Measurements from ENCODE around the gene ZFR.
A peak's percentile ranks its signal among the peaks of the same experiment; 100 is the strongest.
"Not testable (repeated sequence)": the region's sequence is repeated elsewhere in the genome, so short reads cannot be mapped to it uniquely, and the experiment has no call there.

ZFR gene

DNA sequence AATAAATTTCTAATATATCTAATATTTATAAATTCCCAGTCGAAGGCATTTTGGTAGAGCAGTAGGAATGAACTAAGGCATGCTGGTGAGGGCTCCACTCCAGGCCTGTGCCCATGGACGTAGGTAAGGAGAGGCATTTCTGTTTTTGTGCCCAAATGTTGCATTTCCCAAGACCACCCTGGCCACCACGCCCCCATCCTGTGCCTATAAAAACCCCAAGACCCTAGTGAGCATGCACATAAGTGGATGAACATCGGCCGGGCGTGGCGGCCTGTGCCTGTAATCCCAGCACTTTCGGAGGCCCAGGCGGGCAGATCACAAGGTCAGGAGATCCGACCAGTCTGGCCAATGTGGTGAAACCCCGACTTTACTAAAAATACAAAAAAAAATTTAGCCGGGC is 121.7 kb downstream of the ZFR start:
- Histone ChIP-seq H3K9me3 (ENCODE audit: control insufficient read depth, insufficient read depth, low read length) (peaks cover 6% of the 10 kb centered on the region; the same call in 1 of the 2 replicates), H3K4me1 (ENCODE audit: insufficient read depth, low read length) (no peaks in the 10 kb centered on the region)

DNA sequence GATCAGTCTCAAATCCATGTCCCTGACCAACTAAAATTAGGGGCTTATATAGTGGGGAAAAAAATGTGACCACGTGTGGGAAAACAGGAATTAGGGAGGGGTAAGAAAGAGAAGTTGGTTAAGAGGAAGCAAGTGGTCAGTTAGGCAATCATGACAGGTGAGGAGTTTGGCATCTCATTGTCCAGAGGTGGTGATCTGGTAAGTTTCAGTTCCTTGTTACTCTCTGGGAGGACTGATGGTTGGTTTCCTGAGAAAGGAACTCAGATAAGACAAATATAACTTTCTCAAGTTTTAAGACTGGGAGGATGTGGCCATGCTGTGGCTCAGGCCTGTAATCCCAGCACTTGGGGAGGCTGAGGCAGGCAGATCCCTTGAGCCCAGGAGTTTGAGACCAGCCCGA is 122.8 kb downstream of the ZFR start:
- H3K4me1 ChIP-seq (ENCODE audit: insufficient read depth, low read length); H3K9me3 ChIP-seq (ENCODE audit: control insufficient read depth, insufficient read depth, low read length); H3K36me3 ChIP-seq (ENCODE audit: insufficient read depth, low read length); H3K9ac ChIP-seq (ENCODE audit: low read depth, low read length): not testable (repeated sequence)

More for the DNA sequence above, 121.7 kb downstream of the ZFR start:
- no peaks in the 10 kb centered on the region for H3K36me3 ChIP-seq (ENCODE audit: insufficient read depth, low read length)
- H3K9ac ChIP-seq (ENCODE audit: low read depth, low read length), result no peak overlapping the region

DNA sequence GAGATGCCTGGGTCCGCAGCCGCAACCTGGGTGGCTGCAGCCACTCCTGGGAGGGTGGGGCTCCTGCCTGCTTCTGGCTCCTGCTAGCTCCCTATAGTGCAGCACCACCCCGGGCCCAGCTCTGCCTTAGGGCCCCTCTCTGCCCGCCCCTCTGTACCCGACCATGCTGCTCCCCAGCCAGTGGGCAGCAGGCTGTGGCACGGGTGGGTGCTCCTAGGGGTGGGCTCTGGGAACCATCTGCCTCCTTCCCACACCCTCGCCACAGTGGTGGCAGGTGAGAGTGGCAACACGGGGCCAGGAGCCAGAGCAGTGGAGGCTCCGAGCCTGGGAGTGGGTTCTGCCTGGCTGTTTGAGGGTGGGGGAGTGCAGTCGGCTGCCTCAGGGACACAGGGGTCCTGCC is 124.0 kb downstream of the ZFR start:
- Histone ChIP-seq H3K4me1 (ENCODE audit: insufficient read depth, low read length) (no peaks in the 10 kb centered on the region), H3K36me3 (ENCODE audit: insufficient read depth, low read length) (no peaks in the 10 kb centered on the region), H3K9ac (ENCODE audit: low read depth, low read length) (no peak overlapping the region), H3K9me3 (ENCODE audit: control insufficient read depth, insufficient read depth, low read length) (peaks cover 6% of the 10 kb centered on the region; the same call in 1 of the 2 replicates)

DNA sequence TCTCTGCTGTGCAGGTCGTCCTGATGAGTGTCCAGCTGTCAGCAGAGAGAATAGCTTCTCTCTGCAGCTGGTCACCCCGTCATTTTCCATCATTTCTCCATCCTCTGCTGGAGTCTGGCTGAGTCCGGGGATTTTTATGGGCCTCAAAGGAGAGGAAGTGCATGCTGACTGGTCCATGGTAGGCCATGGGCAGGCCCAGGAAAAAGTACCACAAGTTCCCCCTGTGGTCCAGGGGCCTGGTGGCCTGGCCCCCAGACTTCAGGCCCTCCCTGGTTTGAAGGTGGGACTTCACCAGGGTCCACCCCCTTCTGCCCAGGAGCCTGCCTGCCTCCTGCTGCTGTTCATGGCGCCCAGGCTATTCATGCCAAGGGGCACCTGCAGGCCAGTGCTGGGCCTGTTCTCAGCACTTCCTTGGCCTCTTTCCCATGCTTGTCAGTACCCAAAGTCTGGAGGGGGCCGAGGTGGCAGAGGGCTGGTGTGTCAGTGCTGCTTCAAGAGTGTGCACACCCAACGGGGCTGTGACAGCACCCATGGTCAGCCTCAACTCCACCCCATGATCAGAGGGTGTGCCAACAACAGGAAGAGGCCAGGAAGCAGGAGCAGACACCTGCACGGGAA is 124.5 kb downstream of the ZFR start:
- Histone ChIP-seq H3K4me1 (ENCODE audit: insufficient read depth, low read length) (no peaks in the 10 kb centered on the region), H3K9me3 (ENCODE audit: control insufficient read depth, insufficient read depth, low read length) (peaks cover 6% of the 10 kb centered on the region; the same call in 1 of the 2 replicates), H3K36me3 (ENCODE audit: insufficient read depth, low read length) (no peaks in the 10 kb centered on the region), H3K9ac (ENCODE audit: low read depth, low read length) (no peak overlapping the region)

DNA sequence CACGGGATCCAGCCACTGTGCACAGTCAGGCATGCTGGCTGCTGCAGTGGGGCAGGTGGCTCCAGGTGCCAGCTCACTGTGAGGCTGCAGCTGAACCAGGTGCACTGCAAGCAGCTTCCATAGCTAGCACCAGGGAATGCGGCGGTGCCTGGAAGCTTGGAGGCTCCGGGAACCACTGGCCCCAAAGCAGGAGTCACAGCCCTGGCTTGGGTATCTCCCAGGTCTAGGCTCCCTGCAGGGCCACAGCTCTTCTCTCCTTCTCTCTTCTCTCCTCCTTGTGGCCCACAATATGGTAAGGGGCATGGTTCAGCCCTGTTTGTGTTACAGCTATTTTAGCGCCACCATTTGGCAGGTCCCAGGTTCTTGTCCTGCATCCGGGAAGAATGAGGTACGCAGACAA is 125.1 kb downstream of the ZFR start:
- Histone ChIP-seq H3K4me1 (ENCODE audit: insufficient read depth, low read length) (no peaks in the 10 kb centered on the region), H3K9ac (ENCODE audit: low read depth, low read length) (no peak overlapping the region)

DNA sequence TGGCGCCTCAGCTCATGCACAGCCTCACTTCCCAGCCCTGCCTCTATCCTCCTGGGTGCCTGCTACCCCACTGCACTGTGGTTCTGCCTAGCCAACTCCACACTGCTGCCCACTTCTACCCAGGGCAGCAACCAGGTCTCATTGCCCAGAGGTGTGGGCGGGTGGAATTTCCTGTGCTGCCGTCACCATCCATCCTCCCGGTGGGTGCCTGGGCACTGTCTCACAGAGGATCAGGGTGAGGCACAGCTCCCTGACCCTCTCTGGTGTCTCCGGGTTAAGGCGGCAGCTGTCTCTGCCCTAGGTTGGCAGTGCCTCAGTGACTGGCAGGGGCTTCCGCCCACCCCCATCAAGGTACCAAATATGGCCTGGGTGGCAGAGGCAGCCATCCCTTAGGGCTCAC is 127.5 kb downstream of the ZFR start:
- Histone ChIP-seq H3K36me3 (ENCODE audit: insufficient read depth, low read length) (no peaks in the 10 kb centered on the region), H3K9me3 (ENCODE audit: control insufficient read depth, insufficient read depth, low read length) (peaks cover 6% of the 10 kb centered on the region; the same call in 1 of the 2 replicates), H3K9ac (ENCODE audit: low read depth, low read length) (no peak overlapping the region), H3K4me1 (ENCODE audit: insufficient read depth, low read length) (no peaks in the 10 kb centered on the region)

More for the DNA sequence above, 125.1 kb downstream of the ZFR start:
- no peaks in the 10 kb centered on the region for H3K36me3 ChIP-seq (ENCODE audit: insufficient read depth, low read length)
- peaks cover 6% of the 10 kb centered on the region; the same call in 1 of the 2 replicates for H3K9me3 ChIP-seq (ENCODE audit: control insufficient read depth, insufficient read depth, low read length)

DNA sequence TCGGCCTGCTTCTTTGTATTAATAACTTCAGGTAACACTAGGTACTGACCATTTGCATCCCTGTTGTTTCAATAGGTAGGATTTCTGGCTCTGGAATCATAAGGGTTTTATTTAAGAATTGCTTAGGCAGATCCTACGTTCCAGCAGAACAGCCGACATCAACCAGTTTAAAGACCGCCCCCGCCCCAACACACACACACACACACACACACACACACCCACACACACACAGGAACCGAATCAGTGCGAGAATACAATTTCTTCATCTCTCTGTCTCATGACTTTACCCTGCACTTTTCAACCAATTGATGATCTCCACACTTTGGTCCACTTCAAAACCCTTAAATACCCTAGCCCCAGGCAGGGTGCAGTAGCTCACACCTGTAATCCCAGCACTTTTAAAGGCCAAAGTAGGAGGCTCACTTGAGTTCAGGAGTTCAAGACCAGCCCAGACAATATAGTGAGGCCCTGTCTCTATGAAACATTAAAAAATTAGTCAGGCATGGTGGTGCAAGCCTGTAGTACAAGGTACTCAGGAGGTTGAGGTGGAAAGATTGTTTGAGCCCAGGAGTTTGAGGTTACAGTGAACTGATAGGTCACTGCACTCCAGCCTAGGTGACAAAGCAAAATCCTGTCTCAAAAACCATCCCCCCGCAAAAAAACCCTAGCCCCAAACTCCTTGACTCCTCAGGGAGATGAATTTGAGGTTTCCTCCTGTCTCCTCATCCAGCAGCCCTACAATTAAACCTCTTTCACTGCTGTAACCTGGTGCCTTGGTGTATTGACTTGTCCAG is 129.1 kb downstream of the ZFR start:
- Histone ChIP-seq H3K4me1 (ENCODE audit: insufficient read depth, low read length) (no peaks in the 10 kb centered on the region), H3K36me3 (ENCODE audit: insufficient read depth, low read length) (no peaks in the 10 kb centered on the region), H3K9ac (ENCODE audit: low read depth, low read length) (no peak overlapping the region), H3K9me3 (ENCODE audit: control insufficient read depth, insufficient read depth, low read length) (no peaks in the 10 kb centered on the region)

DNA sequence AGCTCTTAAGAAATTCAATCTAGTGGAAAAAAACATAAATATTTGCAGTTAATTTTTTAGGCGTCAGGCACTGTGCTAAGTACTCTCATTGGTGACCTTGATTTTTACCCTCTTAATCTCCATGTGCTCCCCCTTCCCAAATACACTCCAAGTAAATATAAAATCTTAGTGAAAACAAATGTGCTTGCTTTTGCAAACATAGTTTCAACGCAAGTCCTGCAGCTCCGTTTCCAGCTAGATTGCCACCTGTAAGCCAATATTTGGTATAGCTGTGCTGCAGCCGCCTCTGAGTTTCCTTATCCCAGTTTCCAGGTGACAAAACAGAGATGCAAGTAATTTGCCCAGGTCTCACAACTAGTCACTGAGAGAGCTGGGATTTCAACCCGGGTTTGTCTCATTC is 129.9 kb downstream of the ZFR start:
- Histone ChIP-seq H3K36me3 (ENCODE audit: insufficient read depth, low read length) (no peaks in the 10 kb centered on the region), H3K9ac (ENCODE audit: low read depth, low read length) (no peak overlapping the region), H3K4me1 (ENCODE audit: insufficient read depth, low read length) (no peaks in the 10 kb centered on the region), H3K9me3 (ENCODE audit: control insufficient read depth, insufficient read depth, low read length) (no peaks in the 10 kb centered on the region)

DNA sequence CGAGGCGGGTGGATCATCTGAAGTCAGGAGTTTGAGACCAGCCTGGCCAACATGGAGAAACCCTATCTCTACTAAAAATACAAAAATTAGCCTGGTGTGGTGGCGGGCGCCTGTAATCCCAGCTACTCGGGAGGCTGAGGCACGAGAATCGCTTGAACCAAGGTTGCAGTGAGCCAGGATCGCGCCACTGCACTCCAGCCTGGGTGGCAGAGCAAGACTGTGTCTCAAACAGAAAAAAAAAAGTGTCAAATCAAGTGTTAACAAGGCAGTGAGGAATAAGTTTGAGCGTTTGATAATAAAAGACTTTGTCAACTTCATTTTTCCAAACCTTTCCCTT is 130.4 kb downstream of the ZFR start:
- H3K36me3 ChIP-seq (ENCODE audit: insufficient read depth, low read length); H3K9ac ChIP-seq (ENCODE audit: low read depth, low read length); H3K9me3 ChIP-seq (ENCODE audit: control insufficient read depth, insufficient read depth, low read length); H3K4me1 ChIP-seq (ENCODE audit: insufficient read depth, low read length): not testable (repeated sequence)

DNA sequence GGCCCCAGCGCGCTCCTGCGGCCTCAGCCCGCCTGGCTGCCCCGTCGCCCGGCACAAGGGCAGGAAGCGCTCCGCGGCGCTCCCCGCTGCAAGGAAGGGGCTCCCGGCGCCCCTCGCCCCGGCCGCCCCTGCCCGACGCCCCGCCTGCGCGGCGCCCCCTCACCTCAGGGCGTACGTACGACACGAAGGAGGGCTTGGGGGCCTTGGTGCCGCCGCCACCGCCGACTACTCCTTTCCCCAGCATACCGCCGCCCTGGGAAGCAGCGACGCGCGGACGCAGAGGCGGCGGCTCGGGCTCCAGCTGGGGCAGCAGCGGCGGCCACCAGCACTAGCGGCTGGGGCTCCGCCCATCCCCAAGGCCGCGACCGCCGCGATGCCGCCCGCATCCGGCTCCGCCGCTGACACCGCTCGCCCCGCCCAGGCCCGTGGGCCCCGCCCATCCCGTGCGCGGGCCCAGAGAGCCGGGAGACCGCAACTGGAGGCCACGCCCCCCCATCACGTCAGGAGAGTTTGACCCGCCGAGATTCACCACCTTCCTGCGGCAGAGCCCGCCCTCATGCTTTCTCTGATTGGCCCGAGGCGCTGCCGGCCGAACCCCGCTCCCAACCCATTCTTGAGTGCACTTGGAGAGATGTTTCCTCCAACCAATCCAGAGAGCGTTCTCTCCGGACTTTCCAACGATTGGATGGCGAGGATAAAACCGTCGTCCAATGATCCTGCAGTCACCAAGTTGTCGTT is 131.8 kb downstream of the ZFR start, which contains the start of gene MTMR12:
Gene MTMR12, minus strand, starts transcription at position 345 of the 738 bp plus-strand sequence. Its CDS starts 101 bp downstream, at position 244.
- H3K9ac ChIP-seq (ENCODE audit: low read depth, low read length), result peak within 1 kb of the TSS; percentile 96
- no peaks in the 10 kb centered on the region for H3K36me3 ChIP-seq (ENCODE audit: insufficient read depth, low read length)
- H3K9me3 ChIP-seq (ENCODE audit: control insufficient read depth, insufficient read depth, low read length), result no peaks in the 10 kb centered on the region
- H3K4me1 ChIP-seq (ENCODE audit: insufficient read depth, low read length), result no peaks in the 10 kb centered on the region

DNA sequence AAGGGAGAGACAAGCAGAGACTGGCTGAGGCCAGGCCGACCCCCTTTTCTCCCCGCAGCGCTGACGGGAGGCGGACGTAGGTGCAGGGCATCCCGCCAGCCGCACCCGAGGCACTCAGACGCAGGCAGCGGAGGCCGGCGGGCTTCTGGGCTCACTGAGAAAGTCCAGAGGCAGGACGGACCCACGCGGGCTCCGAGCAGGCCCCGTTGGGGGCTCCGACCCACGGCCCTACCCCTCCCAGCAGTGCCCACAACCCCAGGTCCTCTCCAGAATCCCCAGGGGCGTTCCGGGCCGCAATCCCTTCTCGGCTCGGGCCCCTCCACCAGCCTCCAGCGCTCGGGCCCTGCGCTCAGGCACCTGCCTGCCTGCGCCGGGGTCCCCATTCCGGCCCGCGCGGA is 132.3 kb downstream of the ZFR start:
- H3K36me3 ChIP-seq (ENCODE audit: insufficient read depth, low read length), result no peaks in the 10 kb centered on the region
- no peaks in the 10 kb centered on the region for H3K9me3 ChIP-seq (ENCODE audit: control insufficient read depth, insufficient read depth, low read length)
- H3K4me1 ChIP-seq (ENCODE audit: insufficient read depth, low read length), result no peaks in the 10 kb centered on the region

DNA sequence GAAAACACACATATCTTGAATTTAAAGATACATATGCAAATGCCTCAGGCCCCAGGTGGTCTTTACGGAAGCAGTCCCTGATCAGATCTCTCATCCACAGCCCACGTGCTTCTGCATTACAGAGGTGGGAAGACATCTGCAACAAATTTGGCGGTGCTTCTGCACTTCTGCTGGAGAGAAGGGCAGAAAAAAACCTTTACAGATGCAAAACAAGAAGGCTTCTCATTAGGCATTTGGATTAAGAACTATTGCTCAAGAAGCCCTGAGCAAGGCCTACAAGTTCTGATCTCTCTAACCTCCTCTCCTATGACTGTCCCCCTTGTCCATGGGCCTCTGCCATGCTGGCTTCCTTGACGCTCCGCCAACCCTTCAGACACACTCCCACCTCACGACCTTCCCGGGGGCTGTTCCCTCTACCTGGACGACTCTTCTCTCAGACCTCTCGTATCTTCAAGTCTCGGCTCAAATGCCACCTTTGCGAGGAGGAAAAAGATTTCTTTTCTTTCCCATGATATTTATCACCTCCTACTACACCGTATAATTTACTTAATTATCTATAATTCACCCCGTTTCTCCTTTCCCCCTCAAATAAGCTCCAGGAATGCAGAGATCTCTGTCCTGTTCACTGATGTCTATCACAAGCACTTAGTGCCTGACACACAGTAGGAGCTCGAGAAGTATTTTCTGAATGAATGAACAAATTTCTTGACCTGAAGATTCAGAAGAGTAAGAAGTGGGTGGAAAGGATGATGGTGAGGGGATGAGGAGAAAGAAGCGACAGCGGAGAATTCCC is 132.9 kb downstream of the ZFR start:
- H3K9ac ChIP-seq (ENCODE audit: low read depth, low read length), result peak overlapping the region; percentile 86
- no peaks in the 10 kb centered on the region for H3K9me3 ChIP-seq (ENCODE audit: control insufficient read depth, insufficient read depth, low read length)
- H3K36me3 ChIP-seq (ENCODE audit: insufficient read depth, low read length), result no peaks in the 10 kb centered on the region
- no peaks in the 10 kb centered on the region for H3K4me1 ChIP-seq (ENCODE audit: insufficient read depth, low read length)

More for the DNA sequence above, 132.3 kb downstream of the ZFR start:
- H3K9ac ChIP-seq (ENCODE audit: low read depth, low read length), result peak overlapping the region; percentile 86

DNA sequence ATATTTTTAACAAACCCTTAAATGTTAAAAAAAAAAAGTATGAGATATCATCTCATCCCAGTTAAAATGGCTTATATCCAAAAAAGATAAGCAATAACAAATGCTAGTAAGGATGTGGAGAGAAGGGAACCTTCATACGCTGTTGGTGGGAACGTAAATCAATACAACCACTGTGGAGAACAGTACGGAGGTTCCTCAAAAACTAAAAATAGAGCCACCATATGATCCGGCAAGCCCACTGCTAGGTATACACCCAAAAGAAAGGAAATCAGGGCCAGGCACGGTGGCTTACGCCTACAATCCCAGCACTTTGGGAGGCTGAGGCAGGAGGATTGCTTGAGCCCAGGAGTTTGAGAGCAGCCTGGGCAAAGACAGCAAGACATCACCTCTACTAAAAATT is 134.8 kb downstream of the ZFR start:
- no peaks in the 10 kb centered on the region for H3K4me1 ChIP-seq (ENCODE audit: insufficient read depth, low read length)
- H3K9me3 ChIP-seq (ENCODE audit: control insufficient read depth, insufficient read depth, low read length), result no peaks in the 10 kb centered on the region
- H3K36me3 ChIP-seq (ENCODE audit: insufficient read depth, low read length), result no peaks in the 10 kb centered on the region
- H3K9ac ChIP-seq (ENCODE audit: low read depth, low read length), result no peak overlapping the region

DNA sequence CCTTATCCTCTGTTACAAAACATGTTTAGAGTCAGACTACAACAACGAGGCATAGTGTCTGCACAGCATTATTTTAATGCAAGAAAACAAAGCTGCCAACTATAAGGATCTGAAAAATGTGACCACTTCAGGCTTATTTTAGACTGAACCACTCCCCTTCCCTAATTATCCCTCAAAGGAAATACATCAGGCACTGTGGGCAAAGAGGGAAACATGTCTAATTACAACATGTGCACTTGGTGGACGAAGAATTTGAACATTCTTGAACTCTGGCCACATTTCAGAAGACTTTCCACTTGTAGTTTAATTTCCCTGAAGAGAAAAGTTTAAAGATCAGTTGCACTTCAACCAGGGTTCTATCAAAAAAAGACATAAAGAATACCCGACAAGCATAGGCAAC is 135.6 kb downstream of the ZFR start:
- no peak overlapping the region for H3K9ac ChIP-seq (ENCODE audit: low read depth, low read length)
- no peaks in the 10 kb centered on the region for H3K4me1 ChIP-seq (ENCODE audit: insufficient read depth, low read length)
- H3K36me3 ChIP-seq (ENCODE audit: insufficient read depth, low read length), result no peaks in the 10 kb centered on the region
- H3K9me3 ChIP-seq (ENCODE audit: control insufficient read depth, insufficient read depth, low read length), result no peaks in the 10 kb centered on the region
